Measurements from ENCODE around the gene NEDD4L.

NEDD4L gene

GRCh38 chr18:58268849-58269248 is 224.8 kb downstream of the NEDD4L start:
- DNase-seq: no peak
- Mint-ChIP-seq H3K9me3 (no peaks in the 10 kb centered on the region), H3K27me3 (ENCODE audit: low read depth, poor library complexity) (no peaks in the 10 kb centered on the region), H3K4me1 (no peaks in the 10 kb centered on the region), H3K4me3 (no peak overlapping the region), H3K27ac (no peak overlapping the region), H3K36me3 (ENCODE audit: low read depth) (peaks cover 4% of the 10 kb centered on the region)
- no peak for TF ChIP-seq CTCF (IDR thresholded peaks at IDR 0.05)

GRCh38 chr18:58269931-58270330 is 225.9 kb downstream of the NEDD4L start:
- Mint-ChIP-seq H3K4me3 (no peak overlapping the region), H3K36me3 (ENCODE audit: low read depth) (peaks cover 4% of the 10 kb centered on the region), H3K4me1 (no peaks in the 10 kb centered on the region), H3K27ac (no peak overlapping the region), H3K9me3 (no peaks in the 10 kb centered on the region), H3K27me3 (ENCODE audit: low read depth, poor library complexity) (peaks cover 4% of the 10 kb centered on the region)
- no peak for DNase-seq
- TF ChIP-seq CTCF (IDR thresholded peaks at IDR 0.05): no peak

DNA sequence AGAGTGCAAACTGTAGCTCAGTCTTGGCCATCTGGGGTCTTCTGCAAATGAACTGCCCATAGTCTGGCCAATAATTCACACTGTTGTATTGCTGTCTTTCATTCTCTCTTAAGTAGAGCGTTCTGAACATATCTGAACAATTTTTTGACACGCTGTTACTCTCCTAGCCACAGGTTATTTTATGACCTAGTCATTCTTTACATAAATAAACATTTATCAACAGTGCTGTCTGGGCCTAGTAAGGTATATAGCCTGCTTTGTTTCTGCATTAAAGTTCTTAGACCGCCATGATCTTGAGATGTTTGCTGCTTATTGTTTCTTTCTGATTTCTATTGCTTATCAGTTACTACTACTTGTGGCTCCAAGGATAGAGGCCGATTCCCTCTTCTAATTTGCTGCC is 226.4 kb downstream of the NEDD4L start:
- no peak for TF ChIP-seq CTCF (IDR thresholded peaks at IDR 0.05)
- no peaks in the 10 kb centered on the region for H3K4me1 Mint-ChIP-seq
- H3K27ac Mint-ChIP-seq: no peak overlapping the region
- no peak for DNase-seq
- no peaks in the 10 kb centered on the region for H3K9me3 Mint-ChIP-seq
- H3K4me3 Mint-ChIP-seq: no peak overlapping the region
- H3K27me3 Mint-ChIP-seq (ENCODE audit: low read depth, poor library complexity): peaks cover 4% of the 10 kb centered on the region
- peaks cover 4% of the 10 kb centered on the region for H3K36me3 Mint-ChIP-seq (ENCODE audit: low read depth)

DNA sequence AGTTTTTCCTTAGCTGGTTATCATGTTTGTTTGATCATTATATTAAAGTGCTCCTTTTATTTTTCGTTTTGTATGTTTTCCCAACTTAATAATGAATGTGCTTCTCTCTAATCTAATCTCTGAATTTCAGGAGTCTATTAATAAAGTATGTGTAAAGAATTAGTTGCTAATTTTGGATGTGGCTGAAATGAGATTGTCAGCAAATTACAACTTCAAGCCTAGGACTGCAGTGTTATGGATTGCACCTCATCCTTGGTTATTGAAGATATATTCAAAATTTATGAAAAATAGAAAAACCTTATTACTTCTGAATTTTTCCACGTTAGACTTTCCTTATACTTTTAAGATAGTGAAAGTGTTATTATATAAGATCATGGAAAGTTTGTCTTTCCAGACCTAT is 227.7 kb downstream of the NEDD4L start:
- DNase-seq: no peak
- Mint-ChIP-seq H3K27me3 (ENCODE audit: low read depth, poor library complexity) (peaks cover 4% of the 10 kb centered on the region), H3K4me3 (no peak overlapping the region), H3K27ac (no peak overlapping the region), H3K9me3 (no peaks in the 10 kb centered on the region), H3K36me3 (ENCODE audit: low read depth) (peaks cover 4% of the 10 kb centered on the region), H3K4me1 (peaks cover 3% of the 10 kb centered on the region)
- no peak for TF ChIP-seq CTCF (IDR thresholded peaks at IDR 0.05)

DNA sequence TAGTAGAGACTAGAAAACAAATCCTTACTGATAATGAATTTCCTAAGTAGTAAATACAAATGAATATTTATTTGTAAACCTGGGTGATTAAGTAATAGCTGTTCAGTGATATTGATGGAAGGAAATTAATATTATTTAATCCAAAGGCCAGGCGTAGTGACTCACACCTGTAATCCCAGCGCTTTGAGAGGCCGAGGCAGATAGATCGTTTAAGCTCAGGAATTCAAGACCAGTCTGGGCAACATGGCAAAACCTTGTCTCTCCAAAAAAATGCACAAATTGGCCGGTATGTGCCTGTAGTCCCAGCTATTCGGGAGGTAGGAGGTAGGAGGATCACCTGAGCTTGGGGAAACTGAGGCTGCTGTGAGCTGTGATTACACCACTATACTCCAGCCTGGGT is 228.2 kb downstream of the NEDD4L start:
- DNase-seq: no peak
- Mint-ChIP-seq H3K4me1 (peaks cover 7% of the 10 kb centered on the region), H3K9me3 (no peaks in the 10 kb centered on the region), H3K27ac (no peak overlapping the region), H3K4me3 (no peak overlapping the region), H3K36me3 (ENCODE audit: low read depth) (peaks cover 4% of the 10 kb centered on the region), H3K27me3 (ENCODE audit: low read depth, poor library complexity) (peaks cover 4% of the 10 kb centered on the region)
- no peak for TF ChIP-seq CTCF (IDR thresholded peaks at IDR 0.05)

DNA sequence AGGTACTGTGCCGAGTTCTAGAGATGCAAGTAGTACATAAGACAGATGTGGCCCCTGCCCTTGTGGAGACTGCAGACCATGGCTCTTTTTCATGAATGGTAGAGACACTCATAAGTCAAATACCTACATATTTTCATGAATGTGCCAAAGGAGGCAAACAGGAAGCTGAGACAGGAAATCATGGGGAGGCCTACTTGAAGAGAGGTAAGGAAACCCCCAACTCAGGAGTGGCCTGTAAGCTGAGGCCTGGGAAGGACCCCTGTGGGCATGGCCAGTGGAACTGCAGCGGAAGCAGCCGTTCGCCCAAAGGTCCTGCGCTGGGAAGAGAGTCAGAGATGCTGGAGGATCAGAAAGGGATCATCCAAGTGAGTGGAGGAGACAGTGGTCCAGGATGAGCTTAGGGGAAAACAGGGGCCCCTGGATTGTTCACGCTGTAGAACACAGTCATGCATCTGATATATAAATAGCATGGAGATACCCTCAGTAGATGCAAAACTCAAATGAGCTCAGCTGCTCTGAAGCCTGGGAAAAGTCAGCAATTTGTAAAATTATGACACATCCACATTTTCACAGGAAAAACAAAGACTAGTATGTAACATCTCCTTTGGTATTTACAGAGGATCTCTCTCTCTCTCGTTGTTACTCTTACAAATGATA is 228.9 kb downstream of the NEDD4L start:
- H3K36me3 Mint-ChIP-seq (ENCODE audit: low read depth): peaks cover 4% of the 10 kb centered on the region
- no peak overlapping the region for H3K27ac Mint-ChIP-seq
- H3K4me3 Mint-ChIP-seq: no peak overlapping the region
- TF ChIP-seq CTCF (IDR thresholded peaks at IDR 0.05): no peak
- H3K4me1 Mint-ChIP-seq: peaks cover 9% of the 10 kb centered on the region
- peaks cover 4% of the 10 kb centered on the region for H3K27me3 Mint-ChIP-seq (ENCODE audit: low read depth, poor library complexity)
- DNase-seq: no peak
- no peaks in the 10 kb centered on the region for H3K9me3 Mint-ChIP-seq

All from nephron progenitor cell (in vitro differentiated cells).